Activated CD4-positive, alpha-beta memory T cell treated with anti-CD3 and anti-CD28 coated beads for 36 hours (primary cell): ENCODE data around the gene FN1. TPM values are rescaled to one million over a fixed set of nuclear protein-coding genes. Genes with fewer than 3 reads are reported as not detected.

ENCODE experiments used
- CTCF ChIA-PET: fragments of 350-600 bp; sonication (Branson Sonifier 250); formaldehyde crosslinking; loops from one replicate; lab custom pipeline; 2021; ENCODE audit warnings: antibody characterized with exemption, inconsistent platforms; lab: Charles Lee
- POLR2A ChIA-PET: fragments of 350-600 bp; sonication (Branson Sonifier 250); formaldehyde crosslinking; loops from one replicate; lab custom pipeline; 2021; ENCODE audit warnings: antibody characterized with exemption; lab: Charles Lee
- DNase-seq: peaks from one replicate; pipeline ENCODE4 v3.0.0-alpha.2; 2020
- H3K27ac Mint-ChIP-seq: one replicate; pipeline ENCODE4 v1.8.0; 2021; ENCODE audit warnings: mixed read lengths
- H3K27me3 Mint-ChIP-seq: one replicate; pipeline ENCODE4 v1.8.0; 2021; ENCODE audit warnings: mixed read lengths
- H3K36me3 Mint-ChIP-seq: one replicate; pipeline ENCODE4 v1.8.0; 2021; ENCODE audit warnings: mixed read lengths
- H3K4me1 Mint-ChIP-seq: one replicate; pipeline ENCODE4 v1.8.0; 2021; ENCODE audit warnings: low read depth, mixed read lengths
- H3K4me3 Mint-ChIP-seq: one replicate; pipeline ENCODE4 v1.8.0; 2021; ENCODE audit warnings: mild to moderate bottlenecking, mixed read lengths
- H3K9me3 Mint-ChIP-seq: one replicate; pipeline ENCODE4 v1.8.0; 2021; ENCODE audit warnings: mixed read lengths
- intact Hi-C: fragments of 100-400 bp; cut with micrococcal nuclease; formaldehyde crosslinking; loops from one replicate; pipeline ENCODE4 v1.15.1; 2023
- total RNA-seq, 2 experiments: library from RNA; stranded (reverse); gene quantifications; one replicate each; pipeline ENCODE4 v1.2.3, GENCODE V29; 2021

Gene FN1
- total RNA-seq, 2 experiments from 2014 or later, result 0.50 to 0.53 TPM

- no peak overlapping the region for H3K4me3 Mint-ChIP-seq
- intact Hi-C loops, result no loop called here
- no peaks in the 10 kb centered on the region for H3K36me3 Mint-ChIP-seq
- peaks cover 3% of the 10 kb centered on the region for H3K27me3 Mint-ChIP-seq
- ChIA-PET POLR2A (no interaction called here), CTCF (no interaction called here)
- H3K4me1 Mint-ChIP-seq, result no peaks in the 10 kb centered on the region
- H3K27ac Mint-ChIP-seq, result no peak overlapping the region
- DNase-seq, result no peak
- no peaks in the 10 kb centered on the region for H3K9me3 Mint-ChIP-seq
Measured at GRCh38 chr2:215395687-215396460, 40.0 kb downstream of the FN1 start.

GRCh38 chr2:215394102-215394805 is 41.6 kb downstream of the FN1 start:
- POLR2A ChIA-PET, result no interaction called here
- Mint-ChIP-seq H3K4me3 (no peak overlapping the region), H3K9me3 (no peaks in the 10 kb centered on the region), H3K27me3 (peaks cover 3% of the 10 kb centered on the region), H3K27ac (no peak overlapping the region), H3K36me3 (no peaks in the 10 kb centered on the region), H3K4me1 (no peaks in the 10 kb centered on the region)
- CTCF ChIA-PET, result no interaction called here
- intact Hi-C loops, result no loop called here
- DNase-seq, result no peak

GRCh38 chr2:215392687-215393270 is 43.1 kb downstream of the FN1 start:
- ChIA-PET POLR2A (no interaction called here), CTCF (no interaction called here)
- Mint-ChIP-seq H3K4me1 (no peaks in the 10 kb centered on the region), H3K27ac (no peak overlapping the region), H3K36me3 (no peaks in the 10 kb centered on the region), H3K27me3 (peaks cover 2% of the 10 kb centered on the region), H3K9me3 (no peaks in the 10 kb centered on the region), H3K4me3 (no peak overlapping the region)
- intact Hi-C loops, result no loop called here
- no peak for DNase-seq

GRCh38 chr2:215392164-215392563 is 43.7 kb downstream of the FN1 start:
- Mint-ChIP-seq H3K9me3 (no peaks in the 10 kb centered on the region), H3K4me1 (no peaks in the 10 kb centered on the region), H3K27me3 (peaks cover 2% of the 10 kb centered on the region), H3K27ac (no peak overlapping the region), H3K36me3 (no peaks in the 10 kb centered on the region), H3K4me3 (no peak overlapping the region)
- no peak for DNase-seq
- ChIA-PET CTCF (no interaction called here), POLR2A (no interaction called here)
- intact Hi-C loops, result no loop called here

- CTCF ChIA-PET, result interaction anchor here (1.6 kb wide), 1 partner anchor 63 kb away, joined by 4 read pairs; no protein-coding TSS in a partner anchor
- DNase-seq, result no peak
- intact Hi-C loops, result no loop called here
- Mint-ChIP-seq H3K4me1 (no peaks in the 10 kb centered on the region), H3K27ac (no peak overlapping the region), H3K4me3 (no peak overlapping the region), H3K27me3 (peaks cover 2% of the 10 kb centered on the region), H3K9me3 (no peaks in the 10 kb centered on the region), H3K36me3 (no peaks in the 10 kb centered on the region)
- POLR2A ChIA-PET, result no interaction called here
Measured at GRCh38 chr2:215391531-215391930, 44.3 kb downstream of the FN1 start.

- CTCF ChIA-PET, result interaction anchor here (0.6 to 1.6 kb wide), 3 partner anchors 64 to 657 kb away, joined by 3 to 4 read pairs (median 3); no protein-coding TSS in a partner anchor
- H3K27me3 Mint-ChIP-seq, result peaks cover 2% of the 10 kb centered on the region
- H3K4me3 Mint-ChIP-seq, result no peak overlapping the region
- no peak overlapping the region for H3K27ac Mint-ChIP-seq
- H3K36me3 Mint-ChIP-seq, result peaks cover 1% of the 10 kb centered on the region
- POLR2A ChIA-PET, result no interaction called here
- intact Hi-C loops, result no loop called here
- no peaks in the 10 kb centered on the region for H3K9me3 Mint-ChIP-seq
- no peaks in the 10 kb centered on the region for H3K4me1 Mint-ChIP-seq
- no peak for DNase-seq
Measured at GRCh38 chr2:215390550-215390913, 45.3 kb downstream of the FN1 start.

GRCh38 chr2:215388002-215388728 is 47.7 kb downstream of the FN1 start:
- Mint-ChIP-seq H3K27ac (no peak overlapping the region), H3K4me1 (no peaks in the 10 kb centered on the region), H3K9me3 (no peaks in the 10 kb centered on the region), H3K27me3 (no peaks in the 10 kb centered on the region), H3K4me3 (no peak overlapping the region), H3K36me3 (peaks cover 1% of the 10 kb centered on the region)
- ChIA-PET POLR2A (no interaction called here), CTCF (no interaction called here)
- intact Hi-C loops, result no loop called here
- no peak for DNase-seq

GRCh38 chr2:215386566-215386965 is 49.3 kb downstream of the FN1 start:
- H3K9me3 Mint-ChIP-seq, result no peaks in the 10 kb centered on the region
- no peaks in the 10 kb centered on the region for H3K4me1 Mint-ChIP-seq
- intact Hi-C loops, result no loop called here
- POLR2A ChIA-PET, result no interaction called here
- no peak overlapping the region for H3K4me3 Mint-ChIP-seq
- no peak overlapping the region for H3K27ac Mint-ChIP-seq
- no peak for DNase-seq
- CTCF ChIA-PET, result no interaction called here
- H3K27me3 Mint-ChIP-seq, result no peaks in the 10 kb centered on the region
- H3K36me3 Mint-ChIP-seq, result peaks cover 1% of the 10 kb centered on the region

- ChIA-PET CTCF (no interaction called here), POLR2A (no interaction called here)
- Mint-ChIP-seq H3K9me3 (no peaks in the 10 kb centered on the region), H3K4me3 (no peak overlapping the region), H3K36me3 (peaks cover 1% of the 10 kb centered on the region), H3K27me3 (no peaks in the 10 kb centered on the region), H3K27ac (no peak overlapping the region), H3K4me1 (no peaks in the 10 kb centered on the region)
- DNase-seq, result no peak
- intact Hi-C loops, result no loop called here
Measured at GRCh38 chr2:215384710-215385109, 51.2 kb downstream of the FN1 start.

GRCh38 chr2:215383652-215384279 is 52.1 kb downstream of the FN1 start:
- intact Hi-C loops, result no loop called here
- no peak overlapping the region for H3K27ac Mint-ChIP-seq
- no peaks in the 10 kb centered on the region for H3K4me1 Mint-ChIP-seq
- no peaks in the 10 kb centered on the region for H3K27me3 Mint-ChIP-seq
- ChIA-PET CTCF (no interaction called here), POLR2A (no interaction called here)
- no peak for DNase-seq
- no peak overlapping the region for H3K4me3 Mint-ChIP-seq
- H3K9me3 Mint-ChIP-seq, result no peaks in the 10 kb centered on the region
- H3K36me3 Mint-ChIP-seq, result peaks cover 1% of the 10 kb centered on the region

GRCh38 chr2:215382480-215382879 is 53.4 kb downstream of the FN1 start:
- CTCF ChIA-PET, result no interaction called here
- Mint-ChIP-seq H3K4me1 (no peaks in the 10 kb centered on the region), H3K27me3 (no peaks in the 10 kb centered on the region), H3K4me3 (no peak overlapping the region), H3K9me3 (no peaks in the 10 kb centered on the region), H3K27ac (no peak overlapping the region), H3K36me3 (peaks cover 1% of the 10 kb centered on the region)
- POLR2A ChIA-PET, result no interaction called here
- no peak for DNase-seq
- intact Hi-C loops, result no loop called here

- Mint-ChIP-seq H3K4me1 (no peaks in the 10 kb centered on the region), H3K36me3 (peaks cover 1% of the 10 kb centered on the region), H3K9me3 (no peaks in the 10 kb centered on the region), H3K27ac (no peak overlapping the region), H3K4me3 (no peak overlapping the region), H3K27me3 (no peaks in the 10 kb centered on the region)
- POLR2A ChIA-PET, result no interaction called here
- DNase-seq, result no peak
- intact Hi-C loops, result no loop called here
- CTCF ChIA-PET, result no interaction called here
Measured at GRCh38 chr2:215382011-215382410, 53.9 kb downstream of the FN1 start.
